Ovary (tissue), 9 donors: ENCODE measurements around the gene ASIC4. TPM values are rescaled to one million over a fixed set of nuclear protein-coding genes. Genes with fewer than 3 reads are reported as not detected.

Source experiments
- DNase-seq, 5 donors: peaks; one replicate each; pipeline ENCODE4 v3.0.0-alpha.2; 2019 to 2020
- H3K27ac ChIP-seq, 2 donors: fragments of 200-600 bp; one replicate each; pipeline versions ENCODE4 v1.5.1 to v1.8.0; 2019 to 2022
- H3K27me3 ChIP-seq: fragments of 200-600 bp; one replicate; pipeline ENCODE4 v1.8.0; 2022
- H3K36me3 ChIP-seq: fragments of 200-600 bp; sonication (generic); one replicate; pipeline ENCODE4 v1.5.1; 2019
- H3K4me1 ChIP-seq: one replicate; pipeline ENCODE4 v1.8.1; 2013; ENCODE audit warnings: mild to moderate bottlenecking, moderate library complexity; ENCODE audit not compliant: insufficient read depth
- H3K4me3 ChIP-seq: fragments of 200-600 bp; sonication (generic); one replicate; pipeline ENCODE4 v1.5.1; 2017
- H3K9me3 ChIP-seq, 2 donors: fragments of 200-600 bp in 1 of 2; sonication (generic) in 1 of 2; one replicate each; pipeline versions ENCODE4 v1.5.1 to v1.8.1; 2013 to 2019; ENCODE audit warnings: mild to moderate bottlenecking in 1 of 2, moderate library complexity in 1 of 2
- CTCF ChIP-seq, 3 donors: fragments of 450-650 bp in 2 of 3; fragments of 200-600 bp in 1 of 3; IDR thresholded peaks; one replicate each; pipeline versions ENCODE4 v1.5.1 to v1.8.0; 2016 to 2022; ENCODE audit warnings: antibody characterized with exemption in 3 of 3, mild to moderate bottlenecking in 1 of 3
- EP300 ChIP-seq: sonication (generic); formaldehyde crosslinking; IDR thresholded peaks from one replicate; pipeline ENCODE4 v1.6.1; 2017; ENCODE audit warnings: antibody characterized with exemption
- POLR2A ChIP-seq: fragments of 450-650 bp; IDR thresholded peaks from one replicate; pipeline ENCODE4 v1.6.1; 2017; ENCODE audit warnings: antibody characterized with exemption, mild to moderate bottlenecking, moderate library complexity
- WGBS, 3 donors: extraction: QIAGEN DNeasy Blood & Tissue Kit in 1 of 3; methylation state at CpG; one replicate each; pipeline versions ENCODE4 v1.1.5 to v1.1.7; 2013 to 2017; 5-methylcytosine and 5-hydroxymethylcytosine counted together
- intact Hi-C, 4 donors: fragments of 100-400 bp; cut with DNase I; formaldehyde crosslinking; loops; one replicate each; pipeline versions ENCODE4 v1.11.0 to v1.15.1; 2022 to 2023
- polyA plus RNA-seq, 2 donors: library from polyadenylated mRNA; stranded (reverse); fragments of 200-250 nt in 1 of 2; fragments of 350-450 nt in 1 of 2; fragmentation: Illumina TruSeq in 1 of 2; extraction: RNeasy Lipid Tissue Mini Kit (QIAGEN cat#74804) in 1 of 2; gene quantifications; one replicate each; pipeline ENCODE4 v1.2.3, GENCODE V29; 2013 to 2014
- total RNA-seq, 7 donors: library from RNA; depleted of rRNA in 2 of 7; stranded (reverse); fragments of >200 nt in 2 of 7; fragmentation: NEBNext Ultra II Directional in 3 of 7; extraction: Animal tissue kit (Norgen Biotek cat#: 25700) in 3 of 7; gene quantifications; one replicate each; pipeline versions ENCODE4 v1.1.0 to v1.2.4, GENCODE V29; 2016 to 2023
- donor health status: DM: no; HTN: no; CAD: no; lungs with moderate emphysema.
- donor health status: DM: no; HTN: no; CAD: no.
- donor health status: Bipolar disorder and iron deficiency.
- donor health status: DM: yes; HTN: yes; CAD: no.
- donor health status: DM: no; HTN: no; CAD: no.
- donor health status: DM: yes; HTN: yes; CAD: no.

Gene ASIC4
- total and polyA plus RNA-seq, 9 donors: 0.05 to 0.28 (median 0.17) TPM; not detected in 5

- Histone ChIP-seq H3K27me3 (no peaks in the 10 kb centered on the region), H3K4me1 (peaks cover 6% of the 10 kb centered on the region), H3K36me3 (no peaks in the 10 kb centered on the region), H3K9me3 (no peaks in the 10 kb centered on the region), H3K27ac (no peak overlapping the region), H3K4me3 (no peak overlapping the region)
- peak in 2 of 3 donors; percentile 64 to 68 for TF ChIP-seq CTCF (IDR thresholded peaks at IDR 0.05)
- no peak for TF ChIP-seq EP300
- TF ChIP-seq POLR2A: no peak
- WGBS, 3 donors: 0 to 1% (median 1%) methylated on average over 26 of the region's 26 CpGs
- intact Hi-C loops: no loop called here
- peak; percentile 53 to 73 (median 66) for DNase-seq
Measured at GRCh38 chr2:219509780-219510511, 4.3 kb upstream of the ASIC4 start.

GRCh38 chr2:219510512-219511135, 3.7 kb upstream of the ASIC4 start:
- H3K27me3 ChIP-seq: no peaks in the 10 kb centered on the region

GRCh38 chr2:219511547-219512325, 2.5 kb upstream of the ASIC4 start:
- DNase-seq: no peak
- TF ChIP-seq POLR2A (no peak), EP300 (no peak), CTCF (IDR thresholded peaks at IDR 0.05) (no peak)
- Histone ChIP-seq H3K27ac (no peak overlapping the region), H3K27me3 (no peaks in the 10 kb centered on the region), H3K4me1 (peaks cover 6% of the 10 kb centered on the region), H3K9me3 (no peaks in the 10 kb centered on the region), H3K36me3 (no peaks in the 10 kb centered on the region), H3K4me3 (no peak overlapping the region)
- WGBS, 3 donors: 20 to 33% (median 24%) methylated on average over 15 of the region's 15 CpGs
- intact Hi-C loops: no loop called here

More at GRCh38 chr2:219510512-219511135, 3.7 kb upstream of the ASIC4 start:
- WGBS, 3 donors: 13 to 19% (median 14%) methylated on average over 22 of the region's 22 CpGs
- intact Hi-C loops: no loop called here
- Histone ChIP-seq H3K9me3 (no peaks in the 10 kb centered on the region), H3K27ac (no peak overlapping the region), H3K4me1 (peaks cover 6% of the 10 kb centered on the region), H3K36me3 (no peaks in the 10 kb centered on the region), H3K4me3 (no peak overlapping the region)
- DNase-seq: peak in 1 of 5 donors; percentile 20
- TF ChIP-seq EP300 (no peak), CTCF (IDR thresholded peaks at IDR 0.05) (no peak), POLR2A (no peak)

GRCh38 chr2:219512524-219513216, 1.6 kb upstream of the ASIC4 start:
- TF ChIP-seq EP300 (no peak), POLR2A (no peak), CTCF (IDR thresholded peaks at IDR 0.05) (no peak)
- H3K36me3 ChIP-seq: no peaks in the 10 kb centered on the region
- H3K9me3 ChIP-seq: no peaks in the 10 kb centered on the region
- H3K4me1 ChIP-seq: peaks cover 6% of the 10 kb centered on the region
- WGBS, 3 donors: 26 to 35% (median 29%) methylated on average over 16 of the region's 16 CpGs
- intact Hi-C loops: no loop called here
- no peaks in the 10 kb centered on the region for H3K27me3 ChIP-seq
- H3K27ac ChIP-seq: no peak overlapping the region
- DNase-seq: no peak
- H3K4me3 ChIP-seq: no peak overlapping the region
